HG03108 (cell line): Measurements from ENCODE around the gene CDH19.
"Not testable (repeated sequence)": the region's sequence is repeated elsewhere in the genome, so short reads cannot be mapped to it uniquely, and the experiment has no call there.

Experiments
- ATAC-seq: cut with Tn5 transposase; IDR thresholded peaks from one replicate; pipeline ENCODE4 v1.9.1; 2021; ENCODE audit warnings: moderate library complexity; ENCODE audit not compliant: unreplicated experiment

The CDH19 gene

GRCh38 chr18:66564236-66564635 lies 39.7 kb downstream of the CDH19 start:
- no peak for ATAC-seq

- no peak for ATAC-seq
Observed at GRCh38 chr18:66562279-66562678, 41.6 kb downstream of the CDH19 start.

GRCh38 chr18:66560094-66560493 lies 43.8 kb downstream of the CDH19 start:
- ATAC-seq, result no peak

GRCh38 chr18:66558773-66559172 lies 45.1 kb downstream of the CDH19 start:
- no peak for ATAC-seq

- ATAC-seq, result no peak
Observed at GRCh38 chr18:66557091-66557490, 46.8 kb downstream of the CDH19 start.

- ATAC-seq, result no peak
Observed at GRCh38 chr18:66555585-66555984, 48.3 kb downstream of the CDH19 start.

GRCh38 chr18:66553824-66554223 lies 50.1 kb downstream of the CDH19 start:
- no peak for ATAC-seq

GRCh38 chr18:66550366-66550765 lies 53.5 kb downstream of the CDH19 start:
- no peak for ATAC-seq

GRCh38 chr18:66548747-66549146 lies 55.1 kb downstream of the CDH19 start:
- ATAC-seq, result no peak

GRCh38 chr18:66534110-66534509 lies 69.8 kb downstream of the CDH19 start:
- ATAC-seq, result no peak

- ATAC-seq, result no peak
Observed at GRCh38 chr18:66533693-66534092, 70.2 kb downstream of the CDH19 start.

GRCh38 chr18:66523219-66523991 lies 80.5 kb downstream of the CDH19 start:
- no peak for ATAC-seq

GRCh38 chr18:66513996-66514395 lies 89.9 kb downstream of the CDH19 start:
- no peak for ATAC-seq

GRCh38 chr18:66511792-66512191 lies 92.1 kb downstream of the CDH19 start:
- ATAC-seq, result no peak

GRCh38 chr18:66511289-66511688 lies 92.6 kb downstream of the CDH19 start:
- no peak for ATAC-seq

GRCh38 chr18:66510357-66511045 lies 93.4 kb downstream of the CDH19 start:
- ATAC-seq, result no peak

- ATAC-seq, result no peak
Observed at GRCh38 chr18:66508937-66509336, 95.0 kb downstream of the CDH19 start.

GRCh38 chr18:66506178-66506577 lies 97.7 kb downstream of the CDH19 start:
- ATAC-seq, result no peak

- no peak for ATAC-seq
Observed at GRCh38 chr18:66497351-66497750, 106.5 kb downstream of the CDH19 start.

GRCh38 chr18:66495844-66496243 lies 108.0 kb downstream of the CDH19 start:
- ATAC-seq, result no peak

- no peak for ATAC-seq
Observed at GRCh38 chr18:66473882-66474281, 130.0 kb downstream of the CDH19 start.

- not testable (repeated sequence) for ATAC-seq
Observed at GRCh38 chr18:66466184-66466583, 137.7 kb downstream of the CDH19 start.
